Pericardium fibroblast (primary cell): Measurements from ENCODE around the gene GAGE12C. TPM values are rescaled to one million over a fixed set of nuclear protein-coding genes. Genes with fewer than 3 reads are reported as not detected.

Experiments used
- total RNA-seq: library from RNA; depleted of rRNA; stranded (reverse); fragments of >200 nt; gene quantifications from 2 replicates; pipeline ENCODE4 v1.2.3, GENCODE V29; 2015

GAGE12C gene
- total RNA-seq: not detected in 2 replicates

GRCh38 chrX:49531877-49532276 is at the start of gene GAGE12C:
Gene GAGE12C (plus strand): TSS chrX:49532177. CDS start chrX:49533332, 1,155 bp downstream.

DNA sequence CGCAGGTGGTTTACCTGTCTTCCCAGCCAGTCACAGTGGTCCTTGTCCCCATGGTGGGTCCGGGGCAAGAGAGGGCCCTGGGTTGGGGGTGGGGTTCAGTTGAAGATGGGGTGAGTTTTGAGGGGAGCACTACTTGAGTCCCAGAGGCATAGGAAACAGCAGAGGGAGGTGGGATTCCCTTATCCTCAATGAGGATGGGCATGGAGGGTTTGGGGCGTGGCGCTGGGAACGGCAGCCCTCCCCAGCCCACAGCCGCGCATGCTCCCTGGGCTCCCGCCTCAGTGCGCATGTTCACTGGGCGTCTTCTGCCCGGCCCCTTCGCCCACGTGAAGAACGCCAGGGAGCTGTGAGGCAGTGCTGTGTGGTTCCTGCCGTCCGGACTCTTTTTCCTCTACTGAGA is 9.5 kb downstream of the GAGE12C start, which contains the start of gene GAGE12D:
Gene GAGE12D (plus strand): TSS at position 301 of the 400 bp plus-strand sequence. CDS start 1,155 bp downstream, outside the sequence.

DNA sequence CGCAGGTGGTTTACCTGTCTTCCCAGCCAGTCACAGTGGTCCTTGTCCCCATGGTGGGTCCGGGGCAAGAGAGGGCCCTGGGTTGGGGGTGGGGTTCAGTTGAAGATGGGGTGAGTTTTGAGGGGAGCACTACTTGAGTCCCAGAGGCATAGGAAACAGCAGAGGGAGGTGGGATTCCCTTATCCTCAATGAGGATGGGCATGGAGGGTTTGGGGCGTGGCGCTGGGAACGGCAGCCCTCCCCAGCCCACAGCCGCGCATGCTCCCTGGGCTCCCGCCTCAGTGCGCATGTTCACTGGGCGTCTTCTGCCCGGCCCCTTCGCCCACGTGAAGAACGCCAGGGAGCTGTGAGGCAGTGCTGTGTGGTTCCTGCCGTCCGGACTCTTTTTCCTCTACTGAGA is 19.0 kb downstream of the GAGE12C start, which contains the start of gene GAGE12E:
Gene GAGE12E (plus strand): TSS at position 301 of the 400 bp plus-strand sequence. CDS start 1,155 bp downstream, outside the sequence.

DNA sequence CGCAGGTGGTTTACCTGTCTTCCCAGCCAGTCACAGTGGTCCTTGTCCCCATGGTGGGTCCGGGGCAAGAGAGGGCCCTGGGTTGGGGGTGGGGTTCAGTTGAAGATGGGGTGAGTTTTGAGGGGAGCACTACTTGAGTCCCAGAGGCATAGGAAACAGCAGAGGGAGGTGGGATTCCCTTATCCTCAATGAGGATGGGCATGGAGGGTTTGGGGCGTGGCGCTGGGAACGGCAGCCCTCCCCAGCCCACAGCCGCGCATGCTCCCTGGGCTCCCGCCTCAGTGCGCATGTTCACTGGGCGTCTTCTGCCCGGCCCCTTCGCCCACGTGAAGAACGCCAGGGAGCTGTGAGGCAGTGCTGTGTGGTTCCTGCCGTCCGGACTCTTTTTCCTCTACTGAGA is 28.6 kb downstream of the GAGE12C start, which contains the start of gene GAGE12F:
Gene GAGE12F (plus strand): TSS at position 301 of the 400 bp plus-strand sequence. CDS start 1,155 bp downstream, outside the sequence.

DNA sequence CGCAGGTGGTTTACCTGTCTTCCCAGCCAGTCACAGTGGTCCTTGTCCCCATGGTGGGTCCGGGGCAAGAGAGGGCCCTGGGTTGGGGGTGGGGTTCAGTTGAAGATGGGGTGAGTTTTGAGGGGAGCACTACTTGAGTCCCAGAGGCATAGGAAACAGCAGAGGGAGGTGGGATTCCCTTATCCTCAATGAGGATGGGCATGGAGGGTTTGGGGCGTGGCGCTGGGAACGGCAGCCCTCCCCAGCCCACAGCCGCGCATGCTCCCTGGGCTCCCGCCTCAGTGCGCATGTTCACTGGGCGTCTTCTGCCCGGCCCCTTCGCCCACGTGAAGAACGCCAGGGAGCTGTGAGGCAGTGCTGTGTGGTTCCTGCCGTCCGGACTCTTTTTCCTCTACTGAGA is 38.1 kb downstream of the GAGE12C start, which contains the start of gene GAGE12G:
Gene GAGE12G (plus strand): TSS at position 301 of the 400 bp plus-strand sequence. CDS start 1,155 bp downstream, outside the sequence.

GRCh38 chrX:49579649-49580048 is 47.7 kb downstream of the GAGE12C start, which contains the start of gene GAGE12H:
Gene GAGE12H (plus strand): TSS chrX:49579949. CDS start chrX:49581104, 1,155 bp downstream.

Other genes starting within 250 kb of the GAGE12C start
- not detected in 2 replicates for gene GAGE10, start 228.5 kb upstream of the GAGE12C start, total RNA-seq
- gene GAGE12J, start 210.1 kb upstream of the GAGE12C start, total RNA-seq: not detected in 2 replicates
- not detected in 2 replicates for gene GAGE13, start 200.6 kb upstream of the GAGE12C start, total RNA-seq
- gene GAGE12D, start 9.6 kb downstream of the GAGE12C start, total RNA-seq: not detected in 2 replicates
- gene GAGE12E, start 19.1 kb downstream of the GAGE12C start, total RNA-seq: not detected in 2 replicates
- not detected in 2 replicates for gene GAGE12F, start 28.7 kb downstream of the GAGE12C start, total RNA-seq
- not detected in 2 replicates for gene GAGE12G, start 38.2 kb downstream of the GAGE12C start, total RNA-seq
- gene GAGE12H, start 47.8 kb downstream of the GAGE12C start, total RNA-seq: not detected in 2 replicates
- not detected in 2 replicates for gene GAGE2A, start 57.3 kb downstream of the GAGE12C start, total RNA-seq
- gene GAGE1, start 66.8 kb downstream of the GAGE12C start, total RNA-seq: not detected in 2 replicates
- gene PAGE1, start 163.8 kb downstream of the GAGE12C start, total RNA-seq: not detected in 2 replicates